Mesendoderm (in vitro differentiated cells): ENCODE measurements around the gene TEX264.

Source experiments
- DNase-seq: peaks from one replicate; pipeline ENCODE4 v3.0.0; 2013
- H2AK5ac ChIP-seq: 2 replicates; pipeline ENCODE4 v1.6.1; 2013; ENCODE audit warnings: low read length, inconsistent platforms
- H2BK120ac ChIP-seq: 2 replicates; pipeline ENCODE4 v1.6.1; 2013; ENCODE audit warnings: low read depth, mild to moderate bottlenecking, low read length, moderate library complexity, mixed read lengths
- H2BK15ac ChIP-seq: replicated peaks from 2 replicates; pipeline ENCODE4 v1.6.1; 2013; ENCODE audit warnings: low read depth, mild to moderate bottlenecking, moderate library complexity
- H2BK5ac ChIP-seq: 2 replicates; pipeline ENCODE4 v1.6.1; 2013; ENCODE audit warnings: low read length, inconsistent platforms
- H3K18ac ChIP-seq: 2 replicates; pipeline ENCODE4 v1.6.1; 2013; ENCODE audit warnings: mild to moderate bottlenecking, low read length, mixed read lengths
- H3K23ac ChIP-seq: one replicate; pipeline ENCODE4 v1.6.1; 2013; ENCODE audit warnings: low read length
- H3K27ac ChIP-seq: 2 replicates; pipeline ENCODE4 v1.5.1; 2013; ENCODE audit warnings: low read depth, mild to moderate bottlenecking, inconsistent platforms, low read length, moderate library complexity
- H3K27me3 ChIP-seq: 2 replicates; pipeline ENCODE4 v1.6.1; 2013; ENCODE audit warnings: low read length, control low read depth, mild to moderate bottlenecking, inconsistent platforms; ENCODE audit not compliant: insufficient read depth, poor library complexity
- H3K36me3 ChIP-seq: 2 replicates; pipeline ENCODE4 v1.6.1; 2013; ENCODE audit warnings: low read length, inconsistent platforms; ENCODE audit not compliant: control insufficient read depth, insufficient read depth
- H3K4ac ChIP-seq: one replicate; pipeline ENCODE4 v1.6.1; 2013; ENCODE audit warnings: low read depth, mild to moderate bottlenecking, low read length, moderate library complexity
- H3K4me1 ChIP-seq: 2 replicates; pipeline ENCODE4 v1.6.1; 2013; ENCODE audit warnings: low read depth, low read length, inconsistent platforms; ENCODE audit not compliant: control insufficient read depth
- H3K4me2 ChIP-seq: 2 replicates; pipeline ENCODE4 v1.6.1; 2013; ENCODE audit warnings: low read length
- H3K4me3 ChIP-seq: 2 replicates; pipeline ENCODE4 v1.5.1; 2013; ENCODE audit warnings: mild to moderate bottlenecking, low read length
- H3K56ac ChIP-seq: one replicate; pipeline ENCODE4 v1.6.1; 2013; ENCODE audit warnings: low read length
- H3K79me1 ChIP-seq: 2 replicates; pipeline ENCODE4 v1.6.1; 2013; ENCODE audit warnings: low read length, inconsistent platforms
- H3K79me2 ChIP-seq: 2 replicates; pipeline ENCODE4 v1.6.1; 2013; ENCODE audit warnings: mild to moderate bottlenecking, low read length; ENCODE audit not compliant: control insufficient read depth, insufficient read depth
- H3K9ac ChIP-seq: 2 replicates; pipeline ENCODE4 v1.6.1; 2013; ENCODE audit warnings: low read length, inconsistent platforms
- H4K5ac ChIP-seq: one replicate; pipeline ENCODE4 v1.6.1; 2013; ENCODE audit warnings: low read length
- H4K8ac ChIP-seq: one replicate; pipeline ENCODE4 v1.6.1; 2013; ENCODE audit warnings: low read depth, mild to moderate bottlenecking, control low read depth, low read length, moderate library complexity
- WGBS: extraction: QIAGEN DNeasy Blood & Tissue Kit; methylation state at CpG from one replicate; pipeline ENCODE4 v1.1.7; 2013; ENCODE audit warnings: low lambda C conversion rate, missing lambda C conversion rate; ENCODE audit not compliant: insufficient coverage; ENCODE audit errors: extremely low coverage; 5-methylcytosine and 5-hydroxymethylcytosine counted together

Gene TEX264

DNA sequence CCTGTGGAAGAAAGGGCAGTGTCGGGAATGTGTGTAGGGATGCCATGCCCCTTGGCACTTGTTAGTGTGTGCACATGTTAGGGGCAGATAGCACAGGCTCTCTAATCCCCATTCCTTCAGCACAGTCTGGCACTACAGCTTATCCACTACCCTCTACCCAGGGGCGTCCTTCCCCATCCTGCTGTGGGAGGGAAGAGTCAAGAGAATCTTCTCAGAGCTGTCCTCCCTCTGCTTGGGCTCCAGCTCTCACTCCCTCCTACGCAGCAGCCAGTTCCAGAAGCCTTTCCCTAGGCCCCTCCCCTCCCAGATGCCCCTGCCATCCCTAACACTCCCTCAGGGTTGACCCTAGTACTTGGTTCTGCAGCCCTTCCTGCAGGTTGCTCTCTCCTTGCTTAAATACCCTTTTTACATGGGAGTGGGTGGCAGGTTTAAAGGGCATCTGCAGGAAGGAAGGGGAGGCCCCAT, 35.0 kb downstream of the TEX264 start:
- Histone ChIP-seq H4K5ac (no peak overlapping the region), H4K8ac (no peak overlapping the region), H3K4me1 (peaks cover 4% of the 10 kb centered on the region), H3K4me2 (no peak overlapping the region), H2AK5ac (no peak overlapping the region), H3K56ac (no peak overlapping the region), H3K36me3 (no peaks in the 10 kb centered on the region), H2BK15ac (no peak overlapping the region), H3K23ac (no peak overlapping the region), H3K4ac (no peak overlapping the region), H3K79me1 (no peaks in the 10 kb centered on the region), H3K27me3 (peaks cover 7% of the 10 kb centered on the region), H3K79me2 (no peaks in the 10 kb centered on the region), H3K18ac (no peak overlapping the region), H2BK120ac (no peak overlapping the region), H2BK5ac (no peak overlapping the region), H3K4me3 (no peak overlapping the region), H3K27ac (no peak overlapping the region), H3K9ac (no peak overlapping the region)
- whole genome bisulfite sequencing: no CpG with 5 or more reads among the region's 3 CpGs
- no peak for DNase-seq

DNA sequence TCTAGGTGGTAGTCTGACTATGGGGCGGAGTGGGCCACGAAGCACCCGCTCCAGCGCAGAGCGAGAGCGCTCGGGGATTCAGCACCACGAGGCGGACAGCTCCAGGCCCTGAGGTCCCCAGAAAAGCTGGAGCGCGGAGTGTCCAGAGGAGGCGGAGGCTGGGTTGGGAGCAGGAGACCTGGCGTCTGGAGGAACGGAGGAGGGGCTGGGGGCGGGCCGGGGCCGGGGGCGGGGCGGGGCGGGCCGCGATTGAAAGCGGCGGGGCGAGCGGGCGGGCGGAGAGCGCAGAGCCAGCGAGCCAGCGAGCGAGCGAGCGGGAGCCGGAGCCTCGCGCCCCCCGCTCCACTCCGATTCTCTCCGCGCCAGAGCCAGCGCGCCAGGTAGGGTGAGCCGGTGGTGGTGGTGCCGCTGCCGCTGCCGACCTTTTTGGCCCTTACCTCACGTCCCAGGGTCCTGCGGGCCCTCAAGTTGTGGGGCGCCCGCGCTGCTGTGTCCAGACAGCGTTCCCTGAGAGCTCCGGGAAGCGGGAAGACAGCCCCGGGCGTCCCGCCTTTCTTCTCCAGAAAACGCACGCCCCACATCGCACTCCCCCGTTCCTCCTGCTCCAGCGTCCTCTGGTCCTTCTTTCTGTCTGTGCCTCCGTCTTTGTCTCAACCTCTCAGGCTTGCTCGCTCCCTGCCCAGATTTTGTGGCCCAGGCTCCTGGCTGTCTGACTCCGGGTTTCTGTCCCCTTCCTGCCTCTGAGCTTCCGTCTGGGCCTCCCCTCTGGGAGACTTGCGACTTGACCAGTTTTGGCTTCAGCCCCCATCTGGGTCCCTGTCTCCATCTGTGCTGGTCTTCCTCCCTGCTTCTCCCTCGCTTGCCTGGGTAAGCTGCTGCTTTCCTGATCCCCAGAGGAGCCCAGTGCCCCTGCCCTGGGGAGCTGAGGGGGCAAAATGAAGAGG, 36.0 kb downstream of the TEX264 start, which contains the start of gene GRM2:
GRM2 (plus strand) TSS at position 281 of the 944 bp plus-strand sequence. CDS start 1,916 bp downstream, outside the sequence.
- H3K27me3 ChIP-seq: peaks cover 7% of the 10 kb centered on the region
- H3K56ac ChIP-seq: peak within 1 kb of the TSS; percentile 93
- H3K4me2 ChIP-seq: peak within 1 kb of the TSS; percentile 90
- no peak within 1 kb of the TSS for H4K5ac ChIP-seq
- no peak within 1 kb of the TSS for H2BK15ac ChIP-seq
- no peak within 1 kb of the TSS for H2AK5ac ChIP-seq
- no peak within 1 kb of the TSS for H3K27ac ChIP-seq
- WGBS: no CpG with 5 or more reads among the region's 69 CpGs
- H2BK120ac ChIP-seq: no peak within 1 kb of the TSS
- H3K9ac ChIP-seq: peak within 1 kb of the TSS; percentile 73
- H3K4me3 ChIP-seq: peak within 1 kb of the TSS; percentile 58
- no peak within 1 kb of the TSS for H2BK5ac ChIP-seq
- no peaks in the 10 kb centered on the region for H3K36me3 ChIP-seq
- H3K79me2 ChIP-seq: no peaks in the 10 kb centered on the region
- DNase-seq: peak; percentile 95
- no peaks in the 10 kb centered on the region for H3K79me1 ChIP-seq
- H3K23ac ChIP-seq: peak within 1 kb of the TSS; percentile 94
- H3K4me1 ChIP-seq: peaks cover 4% of the 10 kb centered on the region
- no peak within 1 kb of the TSS for H4K8ac ChIP-seq
- no peak within 1 kb of the TSS for H3K4ac ChIP-seq
- H3K18ac ChIP-seq: no peak within 1 kb of the TSS

DNA sequence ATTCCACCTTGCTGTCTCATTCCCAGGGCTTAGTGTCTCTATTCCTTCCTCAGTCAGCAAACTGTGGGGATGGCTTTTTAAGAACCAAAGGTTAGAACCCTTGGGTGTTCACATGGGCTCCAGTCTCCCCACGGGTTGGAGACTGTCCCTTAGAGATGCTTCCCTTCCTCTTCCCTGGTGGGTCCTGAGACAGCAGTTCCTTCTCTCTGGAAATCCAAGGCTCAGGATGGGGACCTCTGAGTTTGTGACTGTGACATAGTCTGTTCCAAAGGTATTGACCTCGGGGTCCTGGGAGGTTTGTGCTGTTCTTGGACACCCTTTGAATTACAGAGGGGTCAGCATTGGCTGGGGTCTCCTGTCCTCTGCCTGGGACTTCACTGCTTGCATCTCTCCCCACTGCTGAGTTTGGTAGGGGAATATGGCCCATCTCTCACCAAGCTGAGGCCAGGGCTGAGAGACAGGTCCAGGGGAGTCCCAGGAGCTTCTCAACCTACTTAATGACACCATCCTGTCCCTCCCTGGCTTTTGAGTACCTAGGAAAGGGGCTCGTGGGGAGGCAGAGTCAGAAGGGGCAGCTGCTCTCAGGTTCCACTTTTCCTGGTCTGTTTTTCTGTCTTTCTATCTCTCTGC, 37.3 kb downstream of the TEX264 start:
- H4K5ac ChIP-seq: no peak overlapping the region

GRCh38 chr3:51709004-51709420, 38.0 kb downstream of the TEX264 start:
- Histone ChIP-seq H3K27ac (no peak overlapping the region), H3K4me2 (no peak overlapping the region), H3K4me3 (no peak overlapping the region), H3K79me1 (no peaks in the 10 kb centered on the region), H2BK15ac (no peak overlapping the region), H2BK5ac (no peak overlapping the region), H4K5ac (no peak overlapping the region), H3K27me3 (peaks cover 7% of the 10 kb centered on the region), H3K9ac (no peak overlapping the region), H3K23ac (no peak overlapping the region), H3K18ac (no peak overlapping the region), H3K4ac (no peak overlapping the region), H3K79me2 (no peaks in the 10 kb centered on the region), H2BK120ac (no peak overlapping the region), H2AK5ac (no peak overlapping the region), H3K36me3 (no peaks in the 10 kb centered on the region), H4K8ac (no peak overlapping the region), H3K56ac (no peak overlapping the region), H3K4me1 (peaks cover 1% of the 10 kb centered on the region)
- WGBS: no CpG with 5 or more reads among the region's 17 CpGs
- no peak for DNase-seq

More for the DNA sequence above, 37.3 kb downstream of the TEX264 start:
- no peak overlapping the region for H3K27ac ChIP-seq
- no peak overlapping the region for H3K23ac ChIP-seq
- H3K36me3 ChIP-seq: no peaks in the 10 kb centered on the region
- H2AK5ac ChIP-seq: no peak overlapping the region
- H3K4ac ChIP-seq: no peak overlapping the region
- H3K4me3 ChIP-seq: no peak overlapping the region
- no peak overlapping the region for H3K4me2 ChIP-seq
- no peak overlapping the region for H3K56ac ChIP-seq
- no peaks in the 10 kb centered on the region for H3K79me2 ChIP-seq
- no peak overlapping the region for H2BK120ac ChIP-seq
- no peaks in the 10 kb centered on the region for H3K79me1 ChIP-seq
- H3K4me1 ChIP-seq: peaks cover 1% of the 10 kb centered on the region
- H3K27me3 ChIP-seq: peaks cover 7% of the 10 kb centered on the region
- no peak overlapping the region for H4K8ac ChIP-seq
- H3K18ac ChIP-seq: no peak overlapping the region
- H2BK15ac ChIP-seq: no peak overlapping the region
- no peak overlapping the region for H2BK5ac ChIP-seq
- no peak for DNase-seq
- no peak overlapping the region for H3K9ac ChIP-seq
- WGBS: no CpG with 5 or more reads among the region's 3 CpGs

DNA sequence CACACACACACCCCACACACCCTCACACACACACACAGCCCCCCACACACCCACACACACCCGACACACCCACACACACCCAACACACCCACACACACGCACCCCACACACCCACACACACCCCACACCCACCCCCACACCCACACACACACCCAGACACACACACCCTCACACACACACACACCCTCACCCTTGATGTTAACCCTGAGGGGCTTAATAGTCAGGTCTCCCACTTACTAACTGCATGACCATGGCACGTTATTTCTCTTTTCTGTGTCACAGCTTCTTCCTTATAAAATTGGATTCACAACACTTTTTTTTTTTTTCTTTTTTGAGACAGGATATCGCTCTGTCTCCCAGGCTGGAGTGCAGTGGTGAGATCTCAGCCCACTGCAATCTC, 38.6 kb downstream of the TEX264 start:
- DNase-seq: no peak
- Histone ChIP-seq H3K4ac (no peak overlapping the region), H2BK15ac (no peak overlapping the region), H3K36me3 (no peaks in the 10 kb centered on the region), H2BK5ac (no peak overlapping the region), H3K79me2 (no peaks in the 10 kb centered on the region), H2AK5ac (no peak overlapping the region), H3K4me2 (no peak overlapping the region), H4K5ac (no peak overlapping the region), H3K56ac (no peak overlapping the region), H2BK120ac (no peak overlapping the region), H3K79me1 (no peaks in the 10 kb centered on the region), H3K27me3 (peaks cover 7% of the 10 kb centered on the region), H3K18ac (no peak overlapping the region), H4K8ac (no peak overlapping the region), H3K23ac (no peak overlapping the region), H3K27ac (no peak overlapping the region), H3K4me3 (no peak overlapping the region), H3K9ac (no peak overlapping the region), H3K4me1 (peaks cover 1% of the 10 kb centered on the region)
- WGBS: no CpG with 5 or more reads among the region's 4 CpGs
